A673 (cell line): ENCODE results near the gene ADGRD1.

Experiments
- EZH2 ChIP-seq: fragments of 200-600 bp; sonication (generic); IDR thresholded peaks from 2 replicates; pipeline ENCODE4 v1.6.1; 2017; ENCODE audit warnings: borderline replicate concordance, low read depth, mild to moderate bottlenecking, mixed read lengths, antibody characterized with exemption, low read length; ENCODE audit not compliant: poor library complexity, severe bottlenecking
- TF ChIP-seq, protein P1 (sequence below): fragments of 300-800, 200-600 bp; sonication (generic); conservative IDR thresholded peaks from 2 replicates; pipeline ENCODE4 v1.5.1; 2017; ENCODE audit warnings: low read depth, mild to moderate bottlenecking, antibody characterized with exemption, low read length, moderate library complexity, mixed read lengths

DNA sequence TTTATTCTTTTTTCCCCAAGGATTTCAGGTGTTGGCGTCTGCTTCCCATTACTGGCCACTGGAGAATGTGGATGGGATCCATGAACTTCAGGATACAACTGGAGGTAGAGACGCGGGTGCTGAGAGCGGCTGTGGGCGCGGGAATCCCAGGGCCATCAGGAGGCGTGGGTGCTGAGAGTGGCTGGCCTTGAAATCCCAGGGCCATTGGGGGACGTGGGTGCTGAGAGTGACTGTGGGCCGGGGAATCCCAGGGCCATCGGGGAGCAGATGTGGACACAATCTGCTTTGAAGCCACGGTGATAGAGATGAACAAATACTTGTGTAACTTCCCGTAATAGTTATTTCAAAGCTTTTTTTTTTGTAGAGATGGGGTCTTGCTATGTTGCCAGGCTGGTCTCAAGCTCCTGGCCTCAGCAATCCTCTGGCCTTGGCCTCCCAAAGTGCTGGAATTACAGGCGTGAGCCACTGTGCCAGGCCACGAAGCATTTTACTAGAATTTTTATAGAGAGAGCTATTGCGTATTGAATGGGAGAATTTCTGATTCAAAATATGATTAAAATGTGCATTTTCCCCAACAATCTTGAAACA is 12.8 kb downstream of the ADGRD1 start:
- TF ChIP-seq, protein P1, sequence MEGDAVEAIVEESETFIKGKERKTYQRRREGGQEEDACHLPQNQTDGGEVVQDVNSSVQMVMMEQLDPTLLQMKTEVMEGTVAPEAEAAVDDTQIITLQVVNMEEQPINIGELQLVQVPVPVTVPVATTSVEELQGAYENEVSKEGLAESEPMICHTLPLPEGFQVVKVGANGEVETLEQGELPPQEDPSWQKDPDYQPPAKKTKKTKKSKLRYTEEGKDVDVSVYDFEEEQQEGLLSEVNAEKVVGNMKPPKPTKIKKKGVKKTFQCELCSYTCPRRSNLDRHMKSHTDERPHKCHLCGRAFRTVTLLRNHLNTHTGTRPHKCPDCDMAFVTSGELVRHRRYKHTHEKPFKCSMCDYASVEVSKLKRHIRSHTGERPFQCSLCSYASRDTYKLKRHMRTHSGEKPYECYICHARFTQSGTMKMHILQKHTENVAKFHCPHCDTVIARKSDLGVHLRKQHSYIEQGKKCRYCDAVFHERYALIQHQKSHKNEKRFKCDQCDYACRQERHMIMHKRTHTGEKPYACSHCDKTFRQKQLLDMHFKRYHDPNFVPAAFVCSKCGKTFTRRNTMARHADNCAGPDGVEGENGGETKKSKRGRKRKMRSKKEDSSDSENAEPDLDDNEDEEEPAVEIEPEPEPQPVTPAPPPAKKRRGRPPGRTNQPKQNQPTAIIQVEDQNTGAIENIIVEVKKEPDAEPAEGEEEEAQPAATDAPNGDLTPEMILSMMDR, result no peak
- TF ChIP-seq EZH2, result no peak
